NCI-H774 (cell line): ENCODE results near the gene KPNA3.
A peak's percentile ranks its signal among the peaks of the same experiment; 100 is the strongest.
"Not testable (repeated sequence)": the region's sequence is repeated elsewhere in the genome, so short reads cannot be mapped to it uniquely, and the experiment has no call there.

Source experiments
- DNase-seq: peaks from one replicate; lab custom pipeline; 2025; lab: John Stamatoyannopoulos, UW

Gene KPNA3

GRCh38 chr13:49746111-49746510, 46.4 kb downstream of the KPNA3 start:
- no peak for DNase-seq

- DNase-seq: no peak
These were observed 51.6 kb downstream of the KPNA3 start for GRCh38 chr13:49740870-49741269.

GRCh38 chr13:49739498-49740187, 52.8 kb downstream of the KPNA3 start:
- no peak for DNase-seq

- DNase-seq: no peak
These were observed 59.1 kb downstream of the KPNA3 start for GRCh38 chr13:49733181-49733951.

GRCh38 chr13:49731766-49732165, 60.7 kb downstream of the KPNA3 start:
- DNase-seq: no peak

GRCh38 chr13:49716615-49717014, 75.9 kb downstream of the KPNA3 start:
- DNase-seq: no peak

- no peak for DNase-seq
These were observed 77.7 kb downstream of the KPNA3 start for GRCh38 chr13:49714757-49715156.

- DNase-seq: no peak
These were observed 81.1 kb downstream of the KPNA3 start for GRCh38 chr13:49711218-49711863.

- DNase-seq: not testable (repeated sequence)
These were observed 88.2 kb downstream of the KPNA3 start for GRCh38 chr13:49704264-49704663.

GRCh38 chr13:49701491-49701890, 91.0 kb downstream of the KPNA3 start:
- no peak for DNase-seq

GRCh38 chr13:49697468-49697867, 95.0 kb downstream of the KPNA3 start:
- no peak for DNase-seq

GRCh38 chr13:49694446-49694845, 98.0 kb downstream of the KPNA3 start:
- no peak for DNase-seq

GRCh38 chr13:49693877-49694276, 98.6 kb downstream of the KPNA3 start:
- no peak for DNase-seq

- no peak for DNase-seq
These were observed 99.2 kb downstream of the KPNA3 start for GRCh38 chr13:49693191-49693733.

- DNase-seq: peak; percentile 65
These were observed 101.3 kb downstream of the KPNA3 start, which contains the start of gene EBPL for GRCh38 chr13:49690995-49691784. Gene EBPL, minus strand, starts transcription at chr13:49691486. Its CDS starts 62 bp downstream, at chr13:49691424.

- DNase-seq: no peak
These were observed 102.1 kb downstream of the KPNA3 start for GRCh38 chr13:49690133-49690994.

- no peak for DNase-seq
These were observed 109.0 kb downstream of the KPNA3 start for GRCh38 chr13:49683489-49683888.

GRCh38 chr13:49681842-49682435, 110.5 kb downstream of the KPNA3 start:
- DNase-seq: peak; percentile 9

- no peak for DNase-seq
These were observed 113.2 kb downstream of the KPNA3 start for GRCh38 chr13:49679246-49679645.

- no peak for DNase-seq
These were observed 114.1 kb downstream of the KPNA3 start for GRCh38 chr13:49678191-49678914.
